Right ventricle myocardium superior (tissue), 1 donor: Measurements from ENCODE around the gene MYBBP1A. TPM values are rescaled to one million over a fixed set of nuclear protein-coding genes. Genes with fewer than 3 reads are reported as not detected.

Experiments
- ATAC-seq: fragments of 200-7000 bp; cut with Tn5 transposase; one replicate; pipeline ENCODE4 v1.9.1; 2020; ENCODE audit warnings: mild to moderate bottlenecking; ENCODE audit not compliant: poor library complexity
- DNase-seq: peaks from one replicate; pipeline ENCODE4 v3.0.0-alpha.2; 2020
- intact Hi-C: fragments of 100-400 bp; cut with DNase I; formaldehyde crosslinking; loops from one replicate; pipeline ENCODE4 v1.11.2; 2022
- total RNA-seq: library from RNA; stranded (reverse); fragmentation: NEBNext Ultra II Directional; extraction: Animal tissue kit (Norgen Biotek cat#: 25700); gene quantifications from one replicate; pipeline ENCODE4 v1.2.1, GENCODE V29; 2021
- donor health status: DM: no; HTN: yes; CAD: no; lungs with severe emphysema.

Gene MYBBP1A
- total RNA-seq, 1 donor from 2014 or later: 18.8 TPM

DNA sequence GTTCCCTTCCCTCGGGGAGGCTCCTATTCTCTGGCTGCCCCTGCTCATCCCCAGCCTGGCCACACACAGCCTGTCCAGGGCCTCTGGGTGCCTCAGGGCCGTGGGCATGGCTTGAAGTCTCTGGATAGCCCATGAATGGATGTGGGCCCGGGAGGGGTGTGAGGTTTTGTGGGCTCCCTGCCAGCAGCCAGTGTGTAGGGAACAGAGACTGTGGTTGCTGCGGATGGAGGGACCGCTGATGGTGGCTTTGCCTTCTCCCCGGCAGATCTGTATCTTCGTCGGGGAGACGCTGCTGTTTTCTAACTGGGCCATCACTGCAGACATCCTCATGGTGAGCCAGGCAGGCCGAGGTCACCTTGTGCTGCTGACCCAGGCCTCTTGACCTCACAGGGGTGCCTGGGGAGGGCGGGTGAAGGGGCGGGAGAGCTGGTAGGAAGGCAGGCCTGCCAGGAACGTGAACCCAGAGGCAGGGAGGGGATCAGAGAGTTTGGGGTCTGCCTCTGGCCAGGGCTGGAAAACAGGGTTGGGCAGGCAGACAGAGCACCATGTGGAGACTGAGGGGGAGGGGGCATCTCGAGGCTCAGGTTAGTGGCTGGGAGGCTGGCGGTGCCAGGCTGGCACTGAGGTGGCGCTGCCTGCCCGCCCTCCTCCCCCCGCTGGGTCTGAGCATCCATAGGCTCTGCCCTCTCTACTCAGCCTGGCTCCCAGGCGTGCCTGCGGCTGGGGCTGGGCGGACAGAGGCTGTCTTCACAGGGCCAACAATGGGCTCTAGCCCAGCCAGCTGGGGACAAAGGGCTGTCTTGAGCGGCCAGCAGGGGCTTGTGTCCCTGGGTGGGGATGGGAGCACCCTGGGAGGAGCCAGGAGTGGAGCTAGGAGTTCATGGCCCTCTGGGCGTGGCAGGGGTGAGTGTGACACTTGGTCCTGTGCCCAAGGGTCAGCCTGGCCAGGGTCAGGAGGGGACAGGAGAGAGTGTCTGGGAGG lies 21.4 kb downstream of the MYBBP1A start:
- intact Hi-C loops: no loop called here
- DNase-seq (peak; percentile 62), ATAC-seq (no peak)

GRCh38 chr17:4532860-4533522 lies 22.2 kb downstream of the MYBBP1A start:
- ATAC-seq (no peak), DNase-seq (no peak)
- intact Hi-C loops: no loop called here

DNA sequence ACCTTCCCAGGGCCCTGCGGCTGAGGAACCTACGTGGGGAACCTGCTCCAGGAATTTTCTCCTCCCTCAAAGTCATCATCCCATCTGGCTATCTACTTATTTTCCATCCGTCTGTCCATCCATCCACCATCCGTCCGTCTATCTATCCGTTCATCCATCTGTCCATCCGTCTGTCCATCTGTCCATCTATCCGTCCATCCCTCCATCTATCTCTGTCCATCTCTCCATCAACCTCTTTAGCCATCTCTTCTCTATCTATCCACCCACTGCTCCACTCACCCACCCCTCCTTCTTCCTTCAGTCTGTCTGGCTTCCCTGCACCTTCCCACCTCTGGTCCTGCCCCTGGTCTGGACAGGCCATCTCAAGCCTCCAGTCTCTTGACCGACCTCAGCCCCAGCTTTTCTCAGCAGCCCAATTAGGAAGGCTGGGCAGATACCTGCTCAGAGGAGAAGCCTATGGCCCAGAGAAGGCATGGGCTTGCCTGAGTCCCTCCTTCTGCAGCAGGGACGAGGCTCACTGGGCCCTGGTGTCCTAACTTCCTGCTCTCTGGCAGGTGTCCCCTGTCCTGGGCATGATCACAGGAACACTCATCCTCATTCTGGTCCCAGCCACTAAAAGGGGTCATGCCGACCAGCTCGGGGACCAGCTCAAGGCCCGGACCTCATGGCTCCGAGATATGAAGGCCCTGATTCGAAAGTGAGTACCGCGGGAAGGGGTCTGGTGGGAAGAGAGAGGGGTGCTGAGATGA lies 23.0 kb downstream of the MYBBP1A start:
- DNase-seq (no peak), ATAC-seq (no peak)
- intact Hi-C loops: no loop called here

- ATAC-seq: no peak
- no peak for DNase-seq
- intact Hi-C loops: no loop called here
Observed at GRCh38 chr17:4530799-4531730, 24.1 kb downstream of the MYBBP1A start.

GRCh38 chr17:4529533-4530152 lies 25.5 kb downstream of the MYBBP1A start:
- ATAC-seq (no peak), DNase-seq (no peak)
- intact Hi-C loops: no loop called here

DNA sequence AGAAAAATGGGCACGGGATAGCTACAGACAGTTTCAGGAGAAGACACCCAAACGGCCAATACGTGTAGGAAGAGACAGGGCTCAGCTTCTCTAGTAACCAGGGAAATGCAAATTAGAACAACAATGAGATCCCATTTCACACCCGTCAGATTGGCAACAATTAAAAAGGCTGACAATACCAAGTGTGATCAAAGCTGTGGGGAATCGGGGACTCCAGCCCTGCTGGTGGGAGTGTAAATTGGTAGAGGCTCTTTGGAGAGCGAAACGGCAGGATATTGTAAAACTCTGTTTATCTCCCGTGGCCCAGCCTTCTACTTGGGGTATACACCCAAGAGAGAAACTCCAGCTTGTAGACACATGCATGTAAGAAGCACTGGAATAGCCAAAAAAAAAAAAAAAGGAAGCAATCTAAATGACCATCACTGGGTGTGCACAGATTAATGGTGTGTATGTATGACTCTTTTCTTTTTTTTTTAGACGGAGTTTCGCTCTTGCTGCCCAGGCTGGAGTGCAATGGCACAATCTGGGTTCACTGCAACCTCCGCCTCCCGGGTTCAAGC lies 27.5 kb downstream of the MYBBP1A start:
- ATAC-seq: peak; percentile 24
- DNase-seq: no peak
- intact Hi-C loops: no loop called here

GRCh38 chr17:4527134-4527533 lies 28.1 kb downstream of the MYBBP1A start:
- ATAC-seq (peak; percentile 24), DNase-seq (no peak)
- intact Hi-C loops: no loop called here

DNA sequence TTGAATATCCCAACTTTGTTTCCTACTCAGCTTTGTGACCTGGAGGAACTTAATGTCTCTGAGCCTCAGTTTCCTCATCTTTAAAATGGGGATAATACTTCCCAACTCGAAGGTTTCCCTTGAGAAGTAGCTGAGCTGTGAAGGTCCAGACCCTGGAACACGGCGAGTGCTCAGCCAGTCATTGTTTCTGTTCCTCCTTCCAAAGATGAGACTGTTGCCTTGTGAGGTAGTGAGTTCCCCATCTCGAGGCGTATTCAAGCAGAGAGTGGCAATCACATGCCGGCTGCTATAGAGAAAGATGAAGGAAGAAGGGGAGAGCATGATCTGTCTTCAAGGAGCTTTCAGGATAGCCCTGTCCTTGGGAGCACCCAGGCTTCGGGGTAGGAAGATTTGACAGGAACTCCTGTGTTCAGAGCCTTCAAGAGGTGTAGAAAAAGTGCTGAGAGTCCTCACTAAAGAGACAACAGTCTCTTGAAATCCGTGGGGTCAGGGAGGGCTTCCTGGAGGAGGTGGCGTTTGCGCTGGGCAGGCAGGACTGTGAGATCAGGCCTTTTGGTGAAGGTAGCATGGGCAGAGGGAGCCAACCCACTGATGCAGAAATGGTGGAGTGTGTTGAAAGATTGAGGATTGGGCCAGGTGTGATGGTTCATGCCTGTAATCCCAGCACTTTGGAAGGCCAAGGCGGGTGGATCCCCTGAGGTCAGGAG lies 29.3 kb downstream of the MYBBP1A start:
- intact Hi-C loops: no loop called here
- ATAC-seq (no peak), DNase-seq (no peak)

GRCh38 chr17:4523946-4524345 lies 31.2 kb downstream of the MYBBP1A start:
- intact Hi-C loops: no loop called here
- DNase-seq (no peak), ATAC-seq (no peak)

DNA sequence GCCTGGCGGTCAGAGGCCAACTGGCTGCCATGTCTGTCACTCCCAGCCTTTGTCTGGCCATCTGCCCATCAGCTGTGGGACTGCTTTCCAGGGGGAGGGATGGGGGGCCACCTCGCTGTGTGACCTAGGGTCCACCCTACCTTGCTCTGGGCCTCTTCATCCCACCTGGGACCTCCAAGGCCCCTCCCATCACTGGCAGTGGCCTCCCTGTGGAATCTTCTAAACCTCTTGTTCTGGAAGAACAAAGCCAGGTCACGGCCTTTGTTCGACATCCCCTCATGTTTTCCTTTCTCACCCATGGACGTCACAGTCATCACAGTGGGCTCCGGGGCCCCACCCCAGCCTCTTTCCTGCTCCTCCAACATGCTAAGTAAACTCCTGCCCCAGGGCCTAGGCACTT lies 32.5 kb downstream of the MYBBP1A start:
- DNase-seq (peak; percentile 49), ATAC-seq (no peak)
- intact Hi-C loops: no loop called here

DNA sequence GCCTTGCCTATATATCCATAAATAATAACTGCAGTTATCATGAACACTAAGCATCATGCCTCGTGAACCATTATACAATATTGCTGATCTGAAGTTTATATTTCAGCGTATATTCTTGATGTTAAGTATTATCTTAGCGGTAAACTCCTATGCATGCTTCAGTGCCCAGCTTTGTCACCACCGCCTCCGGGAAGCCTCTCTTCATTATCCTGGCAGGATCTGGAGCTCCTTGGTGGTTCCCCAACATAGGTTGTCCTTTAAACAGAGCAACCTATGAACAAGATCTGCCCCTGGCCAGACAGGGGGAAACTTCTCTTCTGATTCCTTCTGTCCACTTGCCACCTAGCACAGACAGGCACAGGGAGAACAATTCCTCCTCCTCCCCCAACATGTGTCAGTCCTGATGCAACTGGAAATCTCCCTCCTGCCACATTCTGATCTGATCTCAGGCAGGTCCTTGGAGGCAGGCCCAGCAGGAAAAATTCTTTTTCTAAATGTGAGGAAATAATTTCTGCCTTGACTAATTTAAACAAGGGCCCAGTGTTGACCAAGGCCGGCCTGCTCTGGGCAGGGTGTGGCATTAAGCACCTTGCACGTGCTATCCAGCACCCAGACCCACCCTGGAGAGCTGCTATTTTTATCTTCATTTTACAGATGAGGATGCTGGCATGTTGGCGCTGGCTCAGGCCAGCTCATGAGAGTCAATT lies 34.1 kb downstream of the MYBBP1A start:
- intact Hi-C loops: no loop called here
- DNase-seq (peak; percentile 54), ATAC-seq (peak; percentile 46)

DNA sequence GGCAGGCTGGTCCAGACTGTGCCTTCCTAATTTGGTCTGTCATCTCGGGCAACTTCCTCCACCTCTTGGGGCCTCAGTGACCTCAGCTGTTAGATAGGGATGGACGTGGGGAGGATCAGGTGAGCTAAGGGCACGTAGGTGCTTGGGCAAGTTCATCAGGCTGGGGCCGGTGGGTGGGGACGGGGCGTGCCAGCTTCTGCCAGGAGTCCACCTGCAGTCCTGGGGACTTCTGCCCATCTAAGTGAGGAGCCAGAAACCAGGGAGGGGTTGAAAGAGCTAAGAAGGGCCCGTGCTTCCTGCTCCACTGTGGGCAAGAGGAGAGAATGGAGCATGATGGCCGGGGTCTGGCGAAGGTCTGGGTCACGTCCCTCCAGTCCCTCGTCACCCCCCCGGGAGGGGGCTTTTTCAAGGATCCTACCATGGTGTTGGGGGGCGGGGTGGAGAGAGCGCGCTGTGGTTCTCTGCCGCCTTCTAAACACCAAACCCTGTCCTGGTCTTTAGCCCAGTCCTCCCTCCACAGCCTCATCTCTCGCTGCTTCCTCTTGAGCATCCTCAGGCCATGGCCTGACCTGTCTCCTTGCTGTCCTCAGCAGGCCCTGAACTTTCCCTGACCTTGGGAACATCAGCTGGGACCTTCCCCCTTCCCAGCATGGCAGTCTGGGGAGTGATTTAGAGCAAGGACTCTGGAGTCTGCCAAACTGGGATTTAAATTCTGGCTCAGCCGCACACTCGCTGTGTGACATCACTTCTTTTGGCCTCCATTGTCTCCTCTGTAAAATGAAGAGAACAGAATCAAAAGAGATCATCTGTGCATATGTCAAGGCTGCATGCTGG lies 34.9 kb downstream of the MYBBP1A start:
- ATAC-seq (no peak), DNase-seq (no peak)
- intact Hi-C loops: no loop called here

DNA sequence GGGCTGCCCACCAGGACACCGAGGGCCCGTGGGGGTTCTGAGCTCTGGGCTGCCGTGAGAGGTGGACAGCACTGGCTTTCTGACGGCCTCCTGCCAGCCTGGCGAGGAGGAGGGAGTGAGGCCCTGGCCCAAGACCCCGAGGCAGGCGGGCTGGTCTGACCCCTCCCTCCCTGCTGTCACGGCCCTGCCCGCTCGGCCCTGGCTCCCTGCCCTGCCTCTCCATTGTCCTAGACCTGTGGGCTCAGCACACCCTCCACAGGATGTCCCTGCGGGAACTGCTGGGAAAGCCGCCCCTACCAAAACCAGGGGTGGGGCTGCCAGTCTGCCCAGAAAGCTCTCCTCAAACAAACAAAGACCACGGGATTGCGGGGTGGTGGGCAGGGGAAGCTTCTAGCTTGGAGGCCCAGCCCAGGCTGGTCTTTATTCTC lies 35.8 kb downstream of the MYBBP1A start:
- peak; percentile 48 for ATAC-seq

GRCh38 chr17:4518901-4519300 lies 36.3 kb downstream of the MYBBP1A start:
- ATAC-seq (peak; percentile 9), DNase-seq (peak; percentile 40)
- intact Hi-C loops: no loop called here

More for the DNA sequence above, 35.8 kb downstream of the MYBBP1A start:
- DNase-seq: peak; percentile 86
- intact Hi-C loops: no loop called here

GRCh38 chr17:4516735-4517134 lies 38.4 kb downstream of the MYBBP1A start:
- intact Hi-C loops: no loop called here
- ATAC-seq (no peak), DNase-seq (no peak)
